ENCODE measurements around the gene FUZ. TPM values are rescaled to one million over a fixed set of nuclear protein-coding genes. Genes with fewer than 3 reads are reported as not detected.

Gene FUZ
- total and polyA plus RNA-seq, 4 donors, result 3.8 to 12.5 (median 7.0) TPM

GRCh38 chr19:49766007-49766929 is 46.8 kb downstream of the FUZ start:
- H3K9ac ChIP-seq (ENCODE audit: low read depth in 1 of 2, low read length in 2 of 2), result peak overlapping the region; percentile 24 to 30
- TF ChIP-seq CTCF (IDR thresholded peaks at IDR 0.05; ENCODE audit: low read depth, low read length, missing input control) (no peak), YY1 (IDR thresholded peaks at IDR 0.05) (peak; percentile 26), ZBTB33 (IDR thresholded peaks at IDR 0.05) (peak; percentile 63), HNF4A (conservative IDR thresholded peaks at IDR 0.05) (peak in 1 of 2 donors; percentile 2), RAD21 (IDR thresholded peaks at IDR 0.05) (peak in 1 of 2 donors; percentile 10), FOXA1 (IDR thresholded peaks at IDR 0.05) (peak; percentile 25), JUND (IDR thresholded peaks at IDR 0.05) (peak; percentile 4 to 37), NR2F2 (IDR thresholded peaks at IDR 0.05) (peak; percentile 56), FOXA2 (IDR thresholded peaks at IDR 0.05) (no peak), HNF4G (IDR thresholded peaks at IDR 0.05) (no peak), SP1 (IDR thresholded peaks at IDR 0.05) (peak; percentile 98), TAF1 (conservative IDR thresholded peaks at IDR 0.05) (peak; percentile 54), RXRA (IDR thresholded peaks at IDR 0.05) (peak; percentile 44 to 46), GABPA (IDR thresholded peaks at IDR 0.05 in 1 of 2, conservative IDR thresholded peaks at IDR 0.05 in 1 of 2) (peak; percentile 76 to 92), EGR1 (IDR thresholded peaks at IDR 0.05; ENCODE audit: low read depth in 2 of 2) (peak; percentile 16 to 74)
- TF ChIP-seq, protein P1, sequence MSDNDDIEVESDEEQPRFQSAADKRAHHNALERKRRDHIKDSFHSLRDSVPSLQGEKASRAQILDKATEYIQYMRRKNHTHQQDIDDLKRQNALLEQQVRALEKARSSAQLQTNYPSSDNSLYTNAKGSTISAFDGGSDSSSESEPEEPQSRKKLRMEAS (IDR thresholded peaks at IDR 0.05), result peak; percentile 24
- TF ChIP-seq, protein P2, sequence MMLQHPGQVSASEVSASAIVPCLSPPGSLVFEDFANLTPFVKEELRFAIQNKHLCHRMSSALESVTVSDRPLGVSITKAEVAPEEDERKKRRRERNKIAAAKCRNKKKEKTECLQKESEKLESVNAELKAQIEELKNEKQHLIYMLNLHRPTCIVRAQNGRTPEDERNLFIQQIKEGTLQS (IDR thresholded peaks at IDR 0.05), result no peak
- TF ChIP-seq, protein P3, sequence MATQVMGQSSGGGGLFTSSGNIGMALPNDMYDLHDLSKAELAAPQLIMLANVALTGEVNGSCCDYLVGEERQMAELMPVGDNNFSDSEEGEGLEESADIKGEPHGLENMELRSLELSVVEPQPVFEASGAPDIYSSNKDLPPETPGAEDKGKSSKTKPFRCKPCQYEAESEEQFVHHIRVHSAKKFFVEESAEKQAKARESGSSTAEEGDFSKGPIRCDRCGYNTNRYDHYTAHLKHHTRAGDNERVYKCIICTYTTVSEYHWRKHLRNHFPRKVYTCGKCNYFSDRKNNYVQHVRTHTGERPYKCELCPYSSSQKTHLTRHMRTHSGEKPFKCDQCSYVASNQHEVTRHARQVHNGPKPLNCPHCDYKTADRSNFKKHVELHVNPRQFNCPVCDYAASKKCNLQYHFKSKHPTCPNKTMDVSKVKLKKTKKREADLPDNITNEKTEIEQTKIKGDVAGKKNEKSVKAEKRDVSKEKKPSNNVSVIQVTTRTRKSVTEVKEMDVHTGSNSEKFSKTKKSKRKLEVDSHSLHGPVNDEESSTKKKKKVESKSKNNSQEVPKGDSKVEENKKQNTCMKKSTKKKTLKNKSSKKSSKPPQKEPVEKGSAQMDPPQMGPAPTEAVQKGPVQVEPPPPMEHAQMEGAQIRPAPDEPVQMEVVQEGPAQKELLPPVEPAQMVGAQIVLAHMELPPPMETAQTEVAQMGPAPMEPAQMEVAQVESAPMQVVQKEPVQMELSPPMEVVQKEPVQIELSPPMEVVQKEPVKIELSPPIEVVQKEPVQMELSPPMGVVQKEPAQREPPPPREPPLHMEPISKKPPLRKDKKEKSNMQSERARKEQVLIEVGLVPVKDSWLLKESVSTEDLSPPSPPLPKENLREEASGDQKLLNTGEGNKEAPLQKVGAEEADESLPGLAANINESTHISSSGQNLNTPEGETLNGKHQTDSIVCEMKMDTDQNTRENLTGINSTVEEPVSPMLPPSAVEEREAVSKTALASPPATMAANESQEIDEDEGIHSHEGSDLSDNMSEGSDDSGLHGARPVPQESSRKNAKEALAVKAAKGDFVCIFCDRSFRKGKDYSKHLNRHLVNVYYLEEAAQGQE (IDR thresholded peaks at IDR 0.05), result peak; percentile 80
- no peaks in the 10 kb centered on the region for H3K9me3 ChIP-seq (ENCODE audit: control insufficient read depth in 4 of 4, low read length in 3 of 4)
- under 1% methylated on average over 53 of the region's 53 CpGs for WGBS
- peak overlapping the region; percentile 27 to 88 (median 37) for H3K4me3 ChIP-seq (ENCODE audit: low read depth in 1 of 3, low read length in 3 of 3)
- no peaks in the 10 kb centered on the region for H3K27me3 ChIP-seq (ENCODE audit: control insufficient read depth in 4 of 4, insufficient read depth in 4 of 4, low read length in 3 of 4)
- peaks cover 2 to 24% (median 19%) of the 10 kb centered on the region in 4 donors for H3K4me1 ChIP-seq (ENCODE audit: control insufficient read depth in 4 of 4, insufficient read depth in 4 of 4, low read length in 3 of 4)
- H3K36me3 ChIP-seq (ENCODE audit: control insufficient read depth in 4 of 4, insufficient read depth in 3 of 4, low read depth in 1 of 4, low read length in 3 of 4), result no peaks in the 10 kb centered on the region
- H3K27ac ChIP-seq (ENCODE audit: low read depth in 1 of 2, low read length in 2 of 2), result peak overlapping the region; percentile 94 to 96
- DNase-seq (ENCODE audit: low spot score), result peak; percentile 99

All from liver (tissue), 9 donors.